Gastroesophageal sphincter (tissue), 4 donors: ENCODE data around the gene STARD3NL. TPM values are rescaled to one million over a fixed set of nuclear protein-coding genes. Genes with fewer than 3 reads are reported as not detected.

Source experiments
- ATAC-seq: fragments of 150-250 bp; one replicate; pipeline ENCODE4 v1.9.1; 2016; ENCODE audit warnings: mild to moderate bottlenecking, moderate library complexity
- H3K27ac ChIP-seq, 4 donors: fragments of 200-600 bp; sonication (generic) in 3 of 4; 1 replicate in 3 of 4; 2 replicates in 1 of 4; pipeline ENCODE4 v1.5.1; 2016 to 2019
- H3K27me3 ChIP-seq: fragments of 200-600 bp; sonication (generic); one replicate; pipeline ENCODE4 v1.5.1; 2019
- H3K36me3 ChIP-seq, 2 donors: fragments of 200-600 bp; sonication (generic); one replicate each; pipeline ENCODE4 v1.5.1; 2019; ENCODE audit warnings: control low read depth in 1 of 2
- H3K4me1 ChIP-seq, 3 donors: fragments of 200-600 bp; sonication (generic); 1 replicate in 2 of 3; 2 replicates in 1 of 3; pipeline ENCODE4 v1.5.1; 2016 to 2019; ENCODE audit warnings: control low read depth in 2 of 3
- H3K4me3 ChIP-seq, 2 donors: fragments of 200-600 bp; sonication (generic); one replicate each; pipeline ENCODE4 v1.5.1; 2019; ENCODE audit warnings: mild to moderate bottlenecking in 1 of 2, moderate library complexity in 1 of 2
- H3K9me3 ChIP-seq, 3 donors: fragments of 200-600 bp; sonication (generic); one replicate each; pipeline ENCODE4 v1.5.1; 2017 to 2019; ENCODE audit warnings: control low read depth in 2 of 3
- CTCF ChIP-seq, 4 experiments: fragments of 200-600 bp in 2 of 4; fragments of 450-650 bp in 2 of 4; sonication (generic) in 1 of 4; IDR thresholded peaks; one replicate each; pipeline ENCODE4 v1.5.1; 2017 to 2019; ENCODE audit warnings: antibody characterized with exemption in 4 of 4, mild to moderate bottlenecking in 2 of 4, moderate library complexity in 2 of 4
- EP300 ChIP-seq: sonication (generic); formaldehyde crosslinking; IDR thresholded peaks from one replicate; pipeline ENCODE4 v1.6.1; 2017; ENCODE audit warnings: antibody characterized with exemption, mild to moderate bottlenecking
- POLR2A ChIP-seq, 2 donors: fragments of 450-650 bp; IDR thresholded peaks; one replicate each; pipeline ENCODE4 v1.6.1; 2017; ENCODE audit warnings: antibody characterized with exemption in 2 of 2, mild to moderate bottlenecking in 2 of 2, moderate library complexity in 1 of 2
- POLR2AphosphoS5 ChIP-seq: sonication (generic); formaldehyde crosslinking; IDR thresholded peaks from one replicate; pipeline ENCODE4 v1.6.1; 2017; ENCODE audit warnings: antibody characterized with exemption
- WGBS, 2 donors: methylation state at CpG; one replicate each; pipeline ENCODE4 v1.1.5; 2018; ENCODE audit warnings: low coverage in 1 of 2; 5-methylcytosine and 5-hydroxymethylcytosine counted together
- total RNA-seq, 4 donors: library from RNA; depleted of rRNA; stranded (reverse); fragments of >200 nt; gene quantifications; one replicate each; pipeline ENCODE4 v1.1.0, GENCODE V29; 2016

STARD3NL gene
- total RNA-seq, 4 donors from 2014 or later, result 33.7 to 58.9 (median 37.8) TPM

GRCh38 chr7:38142736-38143135 is 35.3 kb upstream of the STARD3NL start:
- WGBS, 2 donors, result 58 to 78% methylated on average over 3 of the region's 3 CpGs
- no peak for ATAC-seq
- Histone ChIP-seq H3K36me3 (no peaks in the 10 kb centered on the region), H3K4me3 (no peak overlapping the region), H3K4me1 (no peaks in the 10 kb centered on the region), H3K27me3 (no peaks in the 10 kb centered on the region), H3K9me3 (no peaks in the 10 kb centered on the region), H3K27ac (no peak overlapping the region)
- TF ChIP-seq CTCF (IDR thresholded peaks at IDR 0.05), result no peak
- no peak for TF ChIP-seq EP300
- no peak for TF ChIP-seq POLR2AphosphoS5
- TF ChIP-seq POLR2A (IDR thresholded peaks at IDR 0.05), result no peak

- TF ChIP-seq POLR2AphosphoS5, result no peak
- Histone ChIP-seq H3K4me3 (no peak overlapping the region), H3K9me3 (no peaks in the 10 kb centered on the region), H3K27ac (no peak overlapping the region), H3K36me3 (no peaks in the 10 kb centered on the region), H3K27me3 (no peaks in the 10 kb centered on the region), H3K4me1 (no peaks in the 10 kb centered on the region)
- no peak for ATAC-seq
- WGBS, 2 donors, result 64 to 83% methylated on average over 2 of the region's 2 CpGs
Measured at GRCh38 chr7:38147005-38147404, 31.0 kb upstream of the STARD3NL start.

GRCh38 chr7:38151556-38151955 is 26.5 kb upstream of the STARD3NL start:
- Histone ChIP-seq H3K36me3 (no peaks in the 10 kb centered on the region), H3K9me3 (no peaks in the 10 kb centered on the region), H3K27me3 (no peaks in the 10 kb centered on the region), H3K4me1 (no peaks in the 10 kb centered on the region), H3K27ac (no peak overlapping the region), H3K4me3 (no peak overlapping the region)
- 38 to 60% methylated on average over 1 of the region's 2 CpGs for WGBS, 2 donors
- no peak for ATAC-seq
- TF ChIP-seq POLR2A (IDR thresholded peaks at IDR 0.05), result no peak
- no peak for TF ChIP-seq CTCF (IDR thresholded peaks at IDR 0.05)
- TF ChIP-seq POLR2AphosphoS5, result no peak
- no peak for TF ChIP-seq EP300

GRCh38 chr7:38153515-38153914 is 24.5 kb upstream of the STARD3NL start:
- no peak for ATAC-seq
- H3K36me3 ChIP-seq, result no peaks in the 10 kb centered on the region
- no peaks in the 10 kb centered on the region for H3K9me3 ChIP-seq
- no peak overlapping the region for H3K4me3 ChIP-seq
- no peaks in the 10 kb centered on the region for H3K4me1 ChIP-seq
- no peak for TF ChIP-seq CTCF (IDR thresholded peaks at IDR 0.05)
- TF ChIP-seq POLR2A (IDR thresholded peaks at IDR 0.05), result no peak
- TF ChIP-seq EP300, result no peak
- no peak for TF ChIP-seq POLR2AphosphoS5
- H3K27me3 ChIP-seq, result no peaks in the 10 kb centered on the region
- H3K27ac ChIP-seq, result no peak overlapping the region
- 86% methylated on average over 1 of the region's 1 CpG; no CpG with 5 or more reads in 1 of the 2 donors for WGBS, 2 donors

GRCh38 chr7:38154278-38154677 is 23.8 kb upstream of the STARD3NL start:
- TF ChIP-seq EP300, result no peak
- TF ChIP-seq POLR2AphosphoS5, result no peak
- TF ChIP-seq POLR2A (IDR thresholded peaks at IDR 0.05), result no peak
- no peak for TF ChIP-seq CTCF (IDR thresholded peaks at IDR 0.05)
- H3K27ac ChIP-seq, result no peak overlapping the region
- H3K4me1 ChIP-seq, result no peaks in the 10 kb centered on the region
- H3K9me3 ChIP-seq, result no peaks in the 10 kb centered on the region
- no peak for ATAC-seq
- H3K4me3 ChIP-seq, result no peak overlapping the region
- no peaks in the 10 kb centered on the region for H3K27me3 ChIP-seq
- H3K36me3 ChIP-seq, result no peaks in the 10 kb centered on the region
- 47 to 100% methylated on average over 2 of the region's 2 CpGs for WGBS, 2 donors
